ENCODE results near the gene INPP5A.

- TF ChIP-seq POLR2A (IDR thresholded peaks at IDR 0.05) (no peak), CTCF (IDR thresholded peaks at IDR 0.05) (no peak), POLR2AphosphoS5 (IDR thresholded peaks at IDR 0.05) (no peak), EP300 (IDR thresholded peaks at IDR 0.05) (no peak)
Measured at GRCh38 chr10:132684164-132684891, 146.7 kb downstream of the INPP5A start.

Measured in upper lobe of left lung (tissue), 4 donors.